Effector CD8-positive, alpha-beta T cell (primary cell): Measurements from ENCODE around the gene AIFM1.
A peak's percentile ranks its signal among the peaks of the same experiment; 100 is the strongest.

Experiments used
- DNase-seq: peaks from one replicate; lab custom pipeline; 2025; lab: John Stamatoyannopoulos, UW

AIFM1 gene

GRCh38 chrX:130170752-130171445, 5.3 kb upstream of the AIFM1 start:
- peak; percentile 57 for DNase-seq

GRCh38 chrX:130167040-130167439, 1.4 kb upstream of the AIFM1 start:
- DNase-seq = no peak

GRCh38 chrX:130166503-130166777, 799 bp upstream of the AIFM1 start:
- no peak for DNase-seq

GRCh38 chrX:130165181-130165702, 399 bp downstream of the AIFM1 start:
- DNase-seq = no peak

- DNase-seq = no peak
Measured at GRCh38 chrX:130163398-130163797, 2.2 kb downstream of the AIFM1 start.

- DNase-seq = no peak
Measured at GRCh38 chrX:130162094-130162735, 3.4 kb downstream of the AIFM1 start.

GRCh38 chrX:130159776-130160175, 5.9 kb downstream of the AIFM1 start:
- DNase-seq = no peak

- no peak for DNase-seq
Measured at GRCh38 chrX:130158311-130158710, 7.3 kb downstream of the AIFM1 start.

- DNase-seq = no peak
Measured at GRCh38 chrX:130155564-130155963, 10.1 kb downstream of the AIFM1 start.

- DNase-seq = no peak
Measured at GRCh38 chrX:130147631-130148030, 18.0 kb downstream of the AIFM1 start.

- no peak for DNase-seq
Measured at GRCh38 chrX:130145123-130145522, 20.5 kb downstream of the AIFM1 start.

- DNase-seq = no peak
Measured at GRCh38 chrX:130144509-130144908, 21.1 kb downstream of the AIFM1 start.

GRCh38 chrX:130139474-130140201, 26.0 kb downstream of the AIFM1 start:
- DNase-seq = no peak

GRCh38 chrX:130136961-130137360, 28.7 kb downstream of the AIFM1 start:
- no peak for DNase-seq

GRCh38 chrX:130136496-130136895, 29.1 kb downstream of the AIFM1 start:
- no peak for DNase-seq

GRCh38 chrX:130130990-130131389, 34.7 kb downstream of the AIFM1 start:
- no peak for DNase-seq

GRCh38 chrX:130125091-130125874, 40.4 kb downstream of the AIFM1 start:
- DNase-seq = no peak

- DNase-seq = no peak
Measured at GRCh38 chrX:130124577-130124976, 41.1 kb downstream of the AIFM1 start.

GRCh38 chrX:130121505-130121800, 44.2 kb downstream of the AIFM1 start:
- DNase-seq = no peak

GRCh38 chrX:130120746-130121504, 44.7 kb downstream of the AIFM1 start:
- peak; percentile 46 for DNase-seq

GRCh38 chrX:130120321-130120731, 45.3 kb downstream of the AIFM1 start:
- DNase-seq = peak; percentile 8
